Myocyte (in vitro differentiated cells): ENCODE data around the gene BCAS1. TPM values are rescaled to one million over a fixed set of nuclear protein-coding genes. Genes with fewer than 3 reads are reported as not detected.

Source experiments
- DNase-seq: peaks from one replicate; pipeline ENCODE4 v3.0.0-alpha.2; 2012; ENCODE audit warnings: low read depth
- total RNA-seq: library from RNA; depleted of rRNA; stranded (reverse); fragments of >200 nt; gene quantifications from 2 replicates; pipeline ENCODE4 v1.2.3, GENCODE V29; 2014

BCAS1 gene
- total RNA-seq, 1 donor from 2014 or later, result 5.0 TPM

- DNase-seq, result no peak
These were observed 103.5 kb downstream of the BCAS1 start for GRCh38 chr20:53966774-53967398.

GRCh38 chr20:53964501-53965253 is 105.7 kb downstream of the BCAS1 start:
- no peak for DNase-seq

GRCh38 chr20:53964067-53964466 is 106.3 kb downstream of the BCAS1 start:
- no peak for DNase-seq

- DNase-seq, result no peak
These were observed 106.8 kb downstream of the BCAS1 start for GRCh38 chr20:53963635-53964034.

- DNase-seq, result no peak
These were observed 108.0 kb downstream of the BCAS1 start for GRCh38 chr20:53962388-53962787.

- DNase-seq, result no peak
These were observed 108.9 kb downstream of the BCAS1 start for GRCh38 chr20:53961527-53961926.

- no peak for DNase-seq
These were observed 109.7 kb downstream of the BCAS1 start for GRCh38 chr20:53960579-53961272.

- DNase-seq, result peak; percentile 57
These were observed 110.3 kb downstream of the BCAS1 start for GRCh38 chr20:53959911-53960578.

- DNase-seq, result no peak
These were observed 112.1 kb downstream of the BCAS1 start for GRCh38 chr20:53958260-53958659.

- DNase-seq, result peak; percentile 22
These were observed 112.8 kb downstream of the BCAS1 start for GRCh38 chr20:53957451-53958172.

GRCh38 chr20:53956013-53956715 is 114.2 kb downstream of the BCAS1 start:
- DNase-seq, result no peak

GRCh38 chr20:53954723-53955658 is 115.4 kb downstream of the BCAS1 start:
- no peak for DNase-seq

- no peak for DNase-seq
These were observed 117.8 kb downstream of the BCAS1 start for GRCh38 chr20:53952528-53953096.

- DNase-seq, result no peak
These were observed 119.8 kb downstream of the BCAS1 start for GRCh38 chr20:53950578-53950977.

- no peak for DNase-seq
These were observed 120.4 kb downstream of the BCAS1 start for GRCh38 chr20:53950031-53950430.

- peak; percentile 93 for DNase-seq
These were observed 121.0 kb downstream of the BCAS1 start for GRCh38 chr20:53949319-53949839.

GRCh38 chr20:53948383-53949318 is 121.7 kb downstream of the BCAS1 start:
- DNase-seq, result no peak
